ENCODE data around the gene NLRP14.

NLRP14 gene

GRCh38 chr11:7077101-7077500, 56.8 kb downstream of the NLRP14 start:
- DNase-seq (ENCODE audit: low read depth) = no peak

GRCh38 chr11:7079545-7080135, 59.4 kb downstream of the NLRP14 start:
- TF ChIP-seq CTCF (IDR thresholded peaks at IDR 0.05; ENCODE audit: insufficient read depth, low read depth, low read length, missing control alignments) = no peak
- DNase-seq (ENCODE audit: low read depth) = no peak
- no peak overlapping the region for H3K4me3 ChIP-seq (ENCODE audit: low read depth, low read length)

More at GRCh38 chr11:7077101-7077500, 56.8 kb downstream of the NLRP14 start:
- H3K4me3 ChIP-seq (ENCODE audit: low read depth, low read length) = no peak overlapping the region
- TF ChIP-seq CTCF (IDR thresholded peaks at IDR 0.05; ENCODE audit: insufficient read depth, low read depth, low read length, missing control alignments) = no peak

- no peak for TF ChIP-seq CTCF (IDR thresholded peaks at IDR 0.05; ENCODE audit: insufficient read depth, low read depth, low read length, missing control alignments)
- no peak for DNase-seq (ENCODE audit: low read depth)
- no peak overlapping the region for H3K4me3 ChIP-seq (ENCODE audit: low read depth, low read length)
These were observed 60.6 kb downstream of the NLRP14 start for GRCh38 chr11:7080900-7081299.

GRCh38 chr11:7081441-7081840, 61.2 kb downstream of the NLRP14 start:
- no peak for TF ChIP-seq CTCF (IDR thresholded peaks at IDR 0.05; ENCODE audit: insufficient read depth, low read depth, low read length, missing control alignments)
- DNase-seq (ENCODE audit: low read depth) = no peak
- H3K4me3 ChIP-seq (ENCODE audit: low read depth, low read length) = no peak overlapping the region

- no peak within 1 kb of the TSS for H3K4me3 ChIP-seq (ENCODE audit: low read depth, low read length)
- DNase-seq (ENCODE audit: low read depth) = no peak
- TF ChIP-seq CTCF (IDR thresholded peaks at IDR 0.05; ENCODE audit: insufficient read depth, low read depth, low read length, missing control alignments) = no peak
These were observed 68.6 kb downstream of the NLRP14 start, which contains the start of gene RBMXL2 for GRCh38 chr11:7088921-7089320. Gene RBMXL2, plus strand, starts transcription at chr11:7088998. Its CDS starts 123 bp downstream, at chr11:7089121.

- no peak for DNase-seq (ENCODE audit: low read depth)
- no peak overlapping the region for H3K4me3 ChIP-seq (ENCODE audit: low read depth, low read length)
These were observed 69.3 kb downstream of the NLRP14 start for GRCh38 chr11:7089328-7090251.

More at GRCh38 chr11:7089328-7090251, 69.3 kb downstream of the NLRP14 start:
- TF ChIP-seq CTCF (IDR thresholded peaks at IDR 0.05; ENCODE audit: insufficient read depth, low read depth, low read length, missing control alignments) = no peak
